Panc1 (cell line): ENCODE measurements around the gene SMG6. TPM values are rescaled to one million over a fixed set of nuclear protein-coding genes. Genes with fewer than 3 reads are reported as not detected.

ENCODE experiments used
- ATAC-seq: fragments of 200-7000 bp; cut with Tn5 transposase; 2 replicates; pipeline ENCODE4 v1.9.1; 2020; ENCODE audit warnings: mild to moderate bottlenecking, moderate library complexity
- BruUV-seq: library from RNA; stranded (reverse); fragments of 400-500 nt; replicated peaks from 2 replicates; lab custom pipeline; 2021; lab: Mats Ljungman, UMichigan
- CTCF ChIA-PET: fragments of 300-600 bp; sonication (Branson Sonifier 250); formaldehyde crosslinking; loops from one replicate; lab custom pipeline; 2022; ENCODE audit warnings: antibody characterized with exemption; lab: Charles Lee
- POLR2A ChIA-PET: fragments of 300-600 bp; sonication (Branson Sonifier 250); formaldehyde crosslinking; loops from one replicate; lab custom pipeline; 2022; ENCODE audit warnings: antibody characterized with exemption; lab: Charles Lee
- DNase-seq: peaks from one replicate; pipeline ENCODE4 v3.0.0-alpha.2; 2010; ENCODE audit warnings: low read depth, low spot score
- H3K27ac ChIP-seq: 2 replicates; pipeline ENCODE4 v1.5.1; 2011; ENCODE audit warnings: mild to moderate bottlenecking, low read length, inconsistent platforms
- H3K27me3 ChIP-seq: fragments of 200-500 bp; sonication (Bioruptor generic); 2 replicates; pipeline ENCODE4 v1.6.0; 2014; ENCODE audit warnings: low read length, inconsistent platforms; ENCODE audit not compliant: control insufficient read depth, insufficient read depth
- H3K36me3 ChIP-seq: fragments of 200-500 bp; sonication (Bioruptor generic); 2 replicates; pipeline ENCODE4 v1.5.1; 2014; ENCODE audit warnings: inconsistent platforms, mild to moderate bottlenecking, low read length, moderate library complexity; ENCODE audit not compliant: control insufficient read depth, insufficient read depth
- H3K4me1 ChIP-seq: 2 replicates; pipeline ENCODE4 v1.5.1; 2011; ENCODE audit warnings: inconsistent platforms, mild to moderate bottlenecking, low read length, moderate library complexity; ENCODE audit not compliant: control insufficient read depth, insufficient read depth
- H3K4me3 ChIP-seq, 2 experiments: 2 replicates each; pipeline ENCODE4 v1.5.1; 2011 to 2012; ENCODE audit warnings: low read depth in 2 of 2, low read length in 2 of 2, mild to moderate bottlenecking in 2 of 2, inconsistent platforms in 1 of 2, moderate library complexity in 1 of 2
- H3K9me3 ChIP-seq: fragments of 200-500 bp; sonication (Bioruptor generic); 2 replicates; pipeline ENCODE4 v1.5.1; 2014; ENCODE audit warnings: low read depth, mild to moderate bottlenecking, inconsistent platforms, low read length, moderate library complexity; ENCODE audit not compliant: control insufficient read depth, insufficient read depth
- CTCF ChIP-seq: fragments of 450-650 bp; IDR thresholded peaks from 2 replicates; pipeline ENCODE4 v1.5.1; 2017; ENCODE audit warnings: mild to moderate bottlenecking
- POLR2AphosphoS5 ChIP-seq: IDR thresholded peaks from 2 replicates; pipeline ENCODE4 v1.6.1; 2012; ENCODE audit warnings: mild to moderate bottlenecking, low read depth, low read length, moderate library complexity
- REST ChIP-seq, 2 experiments: IDR thresholded peaks; 2 replicates each; pipeline ENCODE4 v1.6.1; 2011 to 2012; ENCODE audit warnings: low read depth in 2 of 2, control low read depth in 1 of 2, low read length in 1 of 2, mild to moderate bottlenecking in 1 of 2, moderate library complexity in 1 of 2; ENCODE audit not compliant: insufficient read depth in 1 of 2
- SIN3A ChIP-seq: IDR thresholded peaks from 2 replicates; pipeline ENCODE4 v1.6.1; 2012; ENCODE audit warnings: low read depth, mild to moderate bottlenecking, low read length, moderate library complexity, borderline replicate concordance; ENCODE audit not compliant: insufficient read depth
- TCF7L2 ChIP-seq: IDR thresholded peaks from 2 replicates; pipeline ENCODE4 v1.6.1; 2011; ENCODE audit warnings: mild to moderate bottlenecking, low read depth, low read length, inconsistent platforms
- in situ Hi-C: cut with HindIII; loops from 2 replicates; pipeline ENCODE4 v1.10.0; 2016; ENCODE audit warnings: low sequenced_read_pairs, low pct_unique_long_range_greater_than_20kb
- intact Hi-C: fragments of 100-400 bp; cut with micrococcal nuclease; formaldehyde crosslinking; loops from one replicate; pipeline ENCODE4 v1.10.0; 2022; ENCODE audit not compliant: unreplicated experiment
- total RNA-seq: library from RNA; stranded (reverse); gene quantifications from one replicate; pipeline ENCODE4 v1.2.1, GENCODE V29; 2021; ENCODE audit not compliant: unreplicated experiment

SMG6 gene
- total RNA-seq, 1 experiment from 2014 or later: 17.8 TPM

GRCh38 chr17:2057760-2058585 is 245.6 kb downstream of the SMG6 start:
- H3K4me1 ChIP-seq: no peaks in the 10 kb centered on the region
- H3K27me3 ChIP-seq: no peaks in the 10 kb centered on the region
- no peaks in the 10 kb centered on the region for H3K9me3 ChIP-seq
- ChIA-PET CTCF (interaction anchor here (0.6 to 0.8 kb wide), 2 partner anchors 187 to 210 kb away, joined by 3 read pairs; no protein-coding TSS in a partner anchor), POLR2A (no interaction called here)
- TF ChIP-seq REST (IDR thresholded peaks at IDR 0.05; ENCODE audit: insufficient read depth in 1 of 2, low read depth in 2 of 2, low read length in 1 of 2): no peak
- no peak for TF ChIP-seq TCF7L2
- TF ChIP-seq POLR2AphosphoS5: no peak
- no peak for TF ChIP-seq SIN3A
- no peak for TF ChIP-seq CTCF
- no TSS peak for BruUV-seq
- DNase-seq: no peak
- no peak overlapping the region for H3K4me3 ChIP-seq
- no peak overlapping the region for H3K27ac ChIP-seq
- intact Hi-C loops: no loop called here
- in situ Hi-C loops: no loop called here
- no peak for ATAC-seq
- no peaks in the 10 kb centered on the region for H3K36me3 ChIP-seq

- H3K27ac ChIP-seq: no peak overlapping the region
- ATAC-seq (no peak), DNase-seq (no peak)
- intact Hi-C loops: no loop called here
- CTCF ChIA-PET: no interaction called here
- BruUV-seq: no TSS peak
- H3K36me3 ChIP-seq: no peaks in the 10 kb centered on the region
- no peaks in the 10 kb centered on the region for H3K27me3 ChIP-seq
- no peak overlapping the region for H3K4me3 ChIP-seq
- H3K4me1 ChIP-seq: no peaks in the 10 kb centered on the region
- in situ Hi-C loops: no loop called here
- POLR2A ChIA-PET: no interaction called here
- no peaks in the 10 kb centered on the region for H3K9me3 ChIP-seq
- TF ChIP-seq REST (IDR thresholded peaks at IDR 0.05; ENCODE audit: insufficient read depth in 1 of 2, low read depth in 2 of 2, low read length in 1 of 2) (no peak), POLR2AphosphoS5 (no peak), TCF7L2 (no peak), CTCF (no peak), SIN3A (no peak)
Observed at GRCh38 chr17:2057175-2057759, 246.3 kb downstream of the SMG6 start.
